Adipocyte (in vitro differentiated cells): ENCODE measurements around the gene UBE2E1.

Experiments used
- DNase-seq: peaks from one replicate; pipeline ENCODE4 v3.0.0-alpha.2; 2015; ENCODE audit warnings: low read depth
- H3K27me3 ChIP-seq: replicated peaks from 2 replicates; pipeline ENCODE4 v1.7.0; 2013; ENCODE audit warnings: mild to moderate bottlenecking, low read length, moderate library complexity; ENCODE audit not compliant: control insufficient read depth, insufficient read depth
- H3K36me3 ChIP-seq: 2 replicates; pipeline ENCODE4 v1.7.0; 2013; ENCODE audit warnings: low read length, mild to moderate bottlenecking, moderate library complexity; ENCODE audit not compliant: control insufficient read depth, insufficient read depth, severe bottlenecking
- H3K4me1 ChIP-seq: 2 replicates; pipeline ENCODE4 v1.7.0; 2013; ENCODE audit warnings: mild to moderate bottlenecking, low read length, moderate library complexity; ENCODE audit not compliant: control insufficient read depth, insufficient read depth
- H3K4me3 ChIP-seq: 2 replicates; pipeline ENCODE4 v1.7.0; 2013; ENCODE audit warnings: mild to moderate bottlenecking, low read length, moderate library complexity
- H3K9ac ChIP-seq: 2 replicates; pipeline ENCODE4 v1.7.0; 2013; ENCODE audit warnings: mild to moderate bottlenecking, low read length, moderate library complexity
- H3K9me3 ChIP-seq: 2 replicates; pipeline ENCODE4 v1.7.0; 2013; ENCODE audit warnings: mild to moderate bottlenecking, low read length, moderate library complexity; ENCODE audit not compliant: control insufficient read depth

Gene UBE2E1

DNA sequence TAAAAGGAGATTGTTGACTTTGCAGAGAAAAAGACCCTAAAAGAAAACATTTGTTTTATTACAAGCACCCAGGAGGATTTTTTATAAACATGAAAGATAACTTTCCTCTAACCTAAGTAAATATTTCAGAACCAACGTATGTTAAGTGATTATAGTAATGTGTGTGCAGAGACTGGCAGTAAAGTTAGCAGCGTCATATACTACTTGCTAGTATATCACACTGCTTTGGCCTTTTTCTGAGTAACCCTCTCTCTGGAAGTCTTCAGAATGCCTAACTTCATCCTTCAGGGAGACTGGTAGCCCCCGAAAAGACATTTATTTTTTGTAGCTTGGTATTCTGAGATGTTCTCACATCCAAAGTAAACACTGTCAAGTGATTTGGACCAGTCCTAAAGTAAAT lies 17.9 kb downstream of the UBE2E1 start:
- peaks cover 6% of the 10 kb centered on the region for H3K36me3 ChIP-seq

DNA sequence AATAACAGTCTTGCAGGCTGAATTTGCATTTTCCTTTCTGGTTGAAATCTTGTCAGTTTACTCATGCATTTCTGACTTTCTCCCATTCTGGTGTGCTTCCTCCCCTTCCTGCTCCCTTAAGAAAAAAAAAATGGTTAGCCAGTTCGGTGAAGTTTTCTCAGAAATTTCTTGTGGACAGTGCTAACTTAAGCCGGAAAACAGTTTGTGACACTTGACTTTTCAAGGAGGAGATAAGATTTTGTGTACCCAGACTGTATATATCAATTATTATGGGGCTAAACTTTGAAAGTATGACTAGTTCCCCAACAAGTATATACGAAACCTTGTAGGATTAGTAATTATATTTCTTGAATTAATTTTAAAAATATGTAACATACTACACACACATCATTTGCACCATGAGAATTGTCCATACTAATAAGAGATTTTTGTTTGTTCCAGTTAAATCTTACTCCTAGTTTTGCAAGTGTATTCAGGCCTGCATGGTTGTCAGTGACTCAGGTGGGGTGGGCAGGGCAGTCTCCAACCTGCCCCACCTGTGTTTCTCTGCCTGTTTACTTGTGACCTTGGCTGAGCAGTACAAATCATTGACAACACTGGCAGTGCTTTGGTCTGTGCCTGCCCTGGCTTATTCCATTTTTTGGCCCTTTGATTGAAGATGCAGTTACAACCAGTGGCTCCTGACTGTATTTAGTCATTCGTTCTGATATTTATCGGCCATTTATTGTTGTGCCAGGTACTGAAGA lies 19.1 kb downstream of the UBE2E1 start:
- no peak for DNase-seq
- peaks cover 12% of the 10 kb centered on the region for H3K4me1 ChIP-seq

More for the DNA sequence above, 17.9 kb downstream of the UBE2E1 start:
- Histone ChIP-seq H3K9ac (no peak overlapping the region), H3K27me3 (no peaks in the 10 kb centered on the region), H3K4me3 (no peak overlapping the region), H3K9me3 (no peaks in the 10 kb centered on the region), H3K4me1 (peaks cover 19% of the 10 kb centered on the region)
- no peak for DNase-seq

DNA sequence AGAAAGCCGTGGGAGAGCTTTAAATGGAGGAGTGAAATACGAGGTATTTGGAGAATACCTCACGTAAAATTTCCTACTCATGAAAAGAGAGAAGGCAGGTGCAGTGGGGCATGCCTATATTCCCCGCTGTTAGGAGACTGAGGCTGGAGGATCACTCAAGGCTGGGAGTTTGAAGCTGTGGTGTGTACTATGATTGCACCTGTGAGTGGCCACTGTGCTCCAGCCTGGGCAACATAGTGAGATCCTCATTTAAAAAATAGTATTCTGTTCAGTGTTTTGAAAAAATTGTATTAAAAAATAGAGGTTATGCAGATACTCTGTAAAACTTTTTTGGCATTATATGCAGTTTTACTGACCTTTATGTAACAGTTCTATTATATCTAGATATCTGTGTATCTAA lies 20.0 kb downstream of the UBE2E1 start:
- Histone ChIP-seq H3K4me3 (no peak overlapping the region), H3K36me3 (peaks cover 6% of the 10 kb centered on the region)

More for the DNA sequence above, 19.1 kb downstream of the UBE2E1 start:
- Histone ChIP-seq H3K27me3 (no peaks in the 10 kb centered on the region), H3K4me3 (no peak overlapping the region), H3K9ac (no peak overlapping the region), H3K9me3 (no peaks in the 10 kb centered on the region), H3K36me3 (peaks cover 6% of the 10 kb centered on the region)

DNA sequence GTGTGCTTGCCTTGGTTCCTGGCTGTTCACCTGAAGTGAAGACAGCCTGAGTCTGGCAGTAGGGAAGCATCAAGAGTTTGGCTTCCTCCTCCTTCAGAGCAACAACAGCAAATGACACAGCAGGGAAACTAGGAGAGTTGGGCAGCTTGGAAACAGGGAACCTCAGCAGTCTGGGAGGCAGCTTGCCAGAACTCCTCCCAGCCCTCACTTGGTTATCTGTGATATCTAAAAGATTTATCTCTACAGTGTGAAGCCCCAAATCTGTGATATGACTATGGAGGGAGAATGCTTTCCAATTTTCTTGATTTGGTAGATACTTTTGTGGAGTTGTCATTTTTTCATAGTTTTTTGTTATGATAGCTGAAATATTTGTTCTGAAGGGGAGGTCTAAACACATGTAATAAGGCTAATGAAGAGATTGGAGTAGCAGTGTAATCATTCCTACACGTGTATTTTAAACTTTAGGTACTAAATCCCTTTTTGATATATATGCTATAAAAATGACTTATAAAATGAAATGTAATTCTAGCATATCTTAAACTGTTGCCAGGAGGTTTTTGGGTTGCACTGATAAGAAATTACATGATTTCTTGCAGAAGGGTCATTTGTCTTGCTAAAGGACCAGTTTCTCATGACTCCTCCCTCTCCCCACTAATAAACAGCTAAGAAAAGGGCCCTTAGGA lies 20.8 kb downstream of the UBE2E1 start:
- Histone ChIP-seq H3K4me3 (no peak overlapping the region), H3K9ac (no peak overlapping the region), H3K36me3 (peaks cover 6% of the 10 kb centered on the region), H3K27me3 (no peaks in the 10 kb centered on the region), H3K9me3 (no peaks in the 10 kb centered on the region), H3K4me1 (peaks cover 7% of the 10 kb centered on the region)
- no peak for DNase-seq

More for the DNA sequence above, 20.0 kb downstream of the UBE2E1 start:
- no peak for DNase-seq
- Histone ChIP-seq H3K9me3 (no peaks in the 10 kb centered on the region), H3K4me1 (peaks cover 7% of the 10 kb centered on the region), H3K27me3 (no peaks in the 10 kb centered on the region), H3K9ac (no peak overlapping the region)

DNA sequence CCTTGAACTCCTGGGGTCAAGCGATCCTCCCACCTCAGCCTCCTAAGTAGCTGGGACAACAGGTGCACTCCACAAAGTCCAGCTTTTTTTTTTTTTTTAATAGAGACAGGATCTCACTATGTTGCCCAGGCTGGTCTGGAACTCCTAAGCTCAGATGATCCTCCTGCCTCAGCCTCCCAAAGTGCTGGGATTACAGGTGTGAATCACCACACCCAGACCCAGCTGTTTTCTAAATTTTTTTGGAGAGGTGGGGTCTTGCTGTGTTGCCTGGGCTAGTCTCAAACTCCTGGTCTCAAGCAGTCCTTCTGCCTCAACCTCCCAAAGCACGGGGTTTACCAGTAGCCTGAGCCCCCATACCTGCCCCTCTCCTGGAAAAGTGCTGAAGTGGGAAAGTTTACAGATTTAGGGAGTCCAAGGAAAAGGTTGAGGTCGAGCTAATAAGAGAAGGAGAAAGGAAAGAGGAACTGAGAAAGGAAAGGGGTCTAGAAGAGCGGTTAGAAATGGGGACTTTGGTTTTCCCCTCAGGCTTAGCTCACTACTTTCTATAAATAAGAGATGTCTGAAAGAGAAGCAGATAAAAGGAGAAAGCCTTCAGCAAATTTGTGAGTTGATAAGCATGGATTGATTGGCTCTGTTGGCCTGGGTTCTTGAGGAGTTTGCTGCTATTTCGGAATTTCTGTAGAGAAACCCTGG lies 23.6 kb downstream of the UBE2E1 start:
- Histone ChIP-seq H3K27me3 (no peaks in the 10 kb centered on the region), H3K36me3 (no peaks in the 10 kb centered on the region), H3K9ac (no peak overlapping the region), H3K9me3 (no peaks in the 10 kb centered on the region), H3K4me3 (no peak overlapping the region), H3K4me1 (peaks cover 7% of the 10 kb centered on the region)
- DNase-seq: no peak

DNA sequence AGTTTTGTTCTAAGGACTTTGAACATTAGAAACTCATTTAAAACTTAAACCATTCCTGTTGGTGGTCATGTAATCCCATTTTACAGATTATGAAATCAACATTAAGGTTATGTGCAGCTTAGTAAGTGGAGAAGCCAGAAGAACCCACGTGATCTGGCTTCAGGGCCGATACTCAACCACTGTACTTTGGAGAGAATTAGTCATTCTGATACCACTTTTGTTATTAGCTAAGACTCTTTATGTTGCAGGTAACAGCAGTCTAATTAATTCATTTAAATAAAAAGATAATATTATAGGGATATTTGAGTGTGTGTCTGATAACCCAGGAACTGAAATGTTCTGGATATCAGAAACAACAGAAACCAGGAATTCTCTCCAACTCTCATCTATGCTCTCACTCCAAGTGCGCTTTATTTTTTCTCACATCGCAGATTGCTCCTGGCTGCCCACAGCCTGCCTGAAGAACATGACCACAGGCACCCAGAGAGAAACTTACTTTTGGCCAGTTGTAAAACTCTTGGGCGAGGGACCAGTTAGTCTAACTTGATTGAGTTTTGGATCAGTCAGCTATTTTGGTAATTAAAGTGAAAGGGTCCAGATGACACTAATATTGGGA lies 25.2 kb downstream of the UBE2E1 start:
- no peak overlapping the region for H3K9ac ChIP-seq
- DNase-seq: no peak
- H3K36me3 ChIP-seq: no peaks in the 10 kb centered on the region
- no peak overlapping the region for H3K4me3 ChIP-seq
- H3K9me3 ChIP-seq: no peaks in the 10 kb centered on the region
- no peaks in the 10 kb centered on the region for H3K27me3 ChIP-seq
- H3K4me1 ChIP-seq: peaks cover 7% of the 10 kb centered on the region

DNA sequence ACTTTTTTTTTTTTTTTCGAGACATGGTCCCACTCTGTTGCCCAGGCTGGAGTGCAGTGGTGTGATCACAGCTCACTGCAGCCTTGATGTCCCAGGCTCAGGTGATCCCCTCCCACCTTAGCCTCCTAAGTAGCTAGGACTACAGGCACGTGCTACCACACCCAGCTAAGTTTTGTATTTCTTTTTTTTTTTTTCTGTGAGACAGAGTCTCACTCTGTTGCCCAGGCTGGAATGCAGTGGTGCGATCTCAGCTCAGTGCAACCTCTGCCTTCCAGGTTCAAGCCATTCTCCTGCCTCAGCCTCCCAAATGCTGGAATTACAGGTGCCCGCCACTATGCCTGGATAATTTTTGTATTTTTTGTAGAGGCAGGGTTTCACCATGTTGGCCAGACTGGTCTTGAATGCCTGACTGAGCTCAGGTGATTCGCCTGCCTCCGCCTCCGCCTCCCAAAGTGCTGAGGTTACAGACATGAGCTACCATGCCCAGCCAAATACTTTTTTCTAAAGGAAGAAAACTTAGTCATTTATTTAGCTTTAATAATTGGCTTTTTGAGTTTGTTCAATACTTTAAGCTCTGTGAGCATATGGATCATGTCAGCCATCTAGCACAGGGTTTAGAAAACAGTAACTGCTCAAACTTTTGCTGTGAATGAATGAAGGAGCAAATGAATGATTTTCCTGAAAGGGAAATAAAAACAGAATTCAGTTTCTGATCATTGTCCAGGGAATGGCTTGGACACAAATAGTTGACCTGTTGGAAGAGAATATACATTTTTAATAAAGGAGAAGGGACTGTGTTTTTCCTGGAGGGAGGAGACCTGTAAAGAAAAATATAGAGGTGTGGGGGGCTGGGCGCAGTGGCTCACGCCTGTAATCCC lies 26.0 kb downstream of the UBE2E1 start:
- DNase-seq: no peak
- Histone ChIP-seq H3K4me3 (no peak overlapping the region), H3K9me3 (no peaks in the 10 kb centered on the region), H3K4me1 (peaks cover under 1% of the 10 kb centered on the region), H3K9ac (no peak overlapping the region), H3K36me3 (no peaks in the 10 kb centered on the region), H3K27me3 (no peaks in the 10 kb centered on the region)

DNA sequence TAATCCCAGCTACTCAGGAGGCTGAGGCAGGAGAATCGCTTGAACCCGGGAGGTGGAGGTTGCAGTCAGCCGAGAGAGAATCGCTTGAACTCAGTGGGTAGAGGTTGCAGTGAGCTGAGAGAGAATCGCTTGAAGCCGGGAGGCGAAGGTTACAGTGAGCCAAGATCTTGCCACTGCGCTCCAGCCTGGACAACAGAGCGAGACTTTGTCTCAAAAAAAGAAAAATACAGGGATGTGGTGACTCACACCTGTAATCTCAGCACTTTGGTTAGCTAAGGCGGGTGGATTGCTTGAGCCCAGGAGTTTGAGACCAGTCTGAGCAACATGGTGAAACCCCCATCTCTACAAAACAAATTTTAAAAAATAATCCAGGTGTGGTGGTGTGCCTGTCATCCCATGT lies 26.8 kb downstream of the UBE2E1 start:
- H3K4me3 ChIP-seq: no peak overlapping the region

DNA sequence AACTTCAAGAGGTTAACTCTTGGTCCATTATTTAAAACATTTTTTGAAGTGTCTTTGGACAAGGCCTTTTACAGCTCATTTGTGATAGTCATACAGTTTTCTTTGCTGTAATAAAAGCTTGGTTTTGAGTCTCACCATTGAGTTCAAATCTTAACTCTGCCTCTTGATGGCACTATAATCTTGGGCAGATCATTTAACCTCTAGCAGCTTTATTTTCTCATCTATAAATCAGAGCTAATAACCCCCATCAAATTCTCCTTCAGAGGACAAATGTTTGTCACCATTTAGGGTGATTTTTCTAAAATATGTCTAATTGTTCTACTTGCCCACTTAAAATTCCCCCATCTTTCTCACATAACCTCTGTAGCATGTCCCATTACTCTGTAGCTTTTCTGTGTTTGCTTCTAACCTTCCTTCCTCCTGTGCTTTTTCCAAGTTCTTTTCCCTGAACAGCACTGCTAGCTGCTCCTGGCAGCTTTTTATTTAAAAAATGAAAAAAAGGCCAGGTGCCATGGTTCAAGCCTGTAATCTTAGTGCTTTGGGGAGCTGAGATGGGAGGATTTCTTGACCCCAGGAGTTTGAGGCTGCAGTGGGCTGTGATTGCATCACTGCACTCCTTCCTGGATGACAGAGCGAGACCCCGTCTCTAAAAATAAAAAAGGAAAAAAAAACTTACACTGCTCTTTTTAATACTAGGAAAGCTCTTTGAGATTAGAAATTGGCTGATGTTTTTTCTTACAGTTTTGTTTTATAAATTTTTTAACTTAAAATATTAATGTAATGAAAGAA lies 28.5 kb downstream of the UBE2E1 start:
- no peak overlapping the region for H3K4me3 ChIP-seq
- H3K36me3 ChIP-seq: no peaks in the 10 kb centered on the region
- H3K9me3 ChIP-seq: no peaks in the 10 kb centered on the region
- H3K9ac ChIP-seq: no peak overlapping the region
- no peaks in the 10 kb centered on the region for H3K27me3 ChIP-seq
- no peak for DNase-seq
- H3K4me1 ChIP-seq: peaks cover 4% of the 10 kb centered on the region

More for the DNA sequence above, 26.8 kb downstream of the UBE2E1 start:
- Histone ChIP-seq H3K9me3 (no peaks in the 10 kb centered on the region), H3K9ac (no peak overlapping the region), H3K4me1 (peaks cover 4% of the 10 kb centered on the region), H3K27me3 (no peaks in the 10 kb centered on the region), H3K36me3 (no peaks in the 10 kb centered on the region)
- no peak for DNase-seq

DNA sequence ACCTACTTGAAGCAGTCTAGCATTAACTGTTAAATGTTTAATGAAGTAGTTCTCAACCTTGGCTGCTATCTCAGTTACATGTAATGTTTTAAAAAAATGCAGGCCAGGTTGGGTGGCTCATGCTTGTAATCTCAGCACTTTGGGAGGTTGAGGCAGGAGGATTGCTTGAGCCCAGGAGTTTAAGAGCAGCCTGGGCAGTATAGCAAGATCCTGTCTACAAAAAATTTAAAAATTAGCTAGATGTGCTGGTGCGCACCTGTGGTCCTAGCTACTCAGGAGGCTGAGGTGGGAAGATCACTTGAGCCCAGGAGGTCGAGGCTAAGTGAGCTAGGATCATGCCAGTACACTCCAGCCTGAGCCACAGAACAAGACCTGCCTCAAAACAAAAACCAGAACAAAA lies 29.3 kb downstream of the UBE2E1 start:
- H3K9ac ChIP-seq: no peak overlapping the region
- H3K27me3 ChIP-seq: no peaks in the 10 kb centered on the region
- DNase-seq: no peak
- H3K36me3 ChIP-seq: no peaks in the 10 kb centered on the region
- H3K4me3 ChIP-seq: no peak overlapping the region
- H3K4me1 ChIP-seq: peaks cover 12% of the 10 kb centered on the region
- no peaks in the 10 kb centered on the region for H3K9me3 ChIP-seq
